Dendritic cell treated with granulocyte-macrophage colony-stimulating factor and Interleukin-4, amounts not matched to agents 40 ng/mL and 50 ng/mL, for 4 days (primary cell): ENCODE measurements around the gene ACSM2A.
"Not testable (repeated sequence)": the region's sequence is repeated elsewhere in the genome, so short reads cannot be mapped to it uniquely, and the experiment has no call there.

Experiments
- H3K27ac Mint-ChIP-seq: one replicate; pipeline ENCODE4 v1.8.0; 2022; ENCODE audit warnings: mild to moderate bottlenecking, mixed read lengths
- H3K27me3 Mint-ChIP-seq: one replicate; pipeline ENCODE4 v1.8.0; 2022; ENCODE audit warnings: mild to moderate bottlenecking, mixed read lengths
- H3K36me3 Mint-ChIP-seq: one replicate; pipeline ENCODE4 v1.8.0; 2022; ENCODE audit warnings: low read depth, mixed read lengths
- H3K4me1 Mint-ChIP-seq: one replicate; pipeline ENCODE4 v1.8.0; 2022; ENCODE audit warnings: low read depth, mixed read lengths
- H3K4me3 Mint-ChIP-seq: one replicate; pipeline ENCODE4 v1.8.0; 2022; ENCODE audit warnings: mild to moderate bottlenecking, moderate library complexity, mixed read lengths
- H3K9me3 Mint-ChIP-seq: one replicate; pipeline ENCODE4 v1.8.0; 2022; ENCODE audit warnings: mixed read lengths
- intact Hi-C: fragments of 100-400 bp; cut with micrococcal nuclease; formaldehyde crosslinking; loops from one replicate; pipeline ENCODE4 v1.15.0; 2022

ACSM2A gene

DNA sequence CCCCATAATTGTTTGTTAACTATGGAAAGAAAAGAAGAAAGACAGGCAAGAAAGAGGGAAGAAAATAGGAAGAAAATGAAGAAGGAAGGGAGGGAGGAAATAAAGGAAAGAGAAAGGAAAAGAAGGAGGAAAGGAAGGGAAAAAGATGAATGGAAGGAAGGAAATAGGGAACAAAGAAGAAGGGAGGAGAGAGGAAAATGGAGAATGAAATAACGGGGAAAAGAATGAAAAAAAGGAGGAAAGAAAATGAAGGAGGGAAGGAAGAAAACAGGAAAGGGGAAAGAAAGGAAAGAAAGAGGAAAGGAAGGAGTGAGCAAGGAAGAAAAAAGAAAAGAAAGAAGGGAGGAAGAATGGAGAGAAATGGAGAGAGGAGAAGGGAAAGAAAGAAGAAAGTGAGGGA lies 20.8 kb upstream of the ACSM2A start:
- H3K9me3 Mint-ChIP-seq, H3K27me3 Mint-ChIP-seq, intact Hi-C loops, H3K36me3 Mint-ChIP-seq, H3K4me3 Mint-ChIP-seq, H3K27ac Mint-ChIP-seq, H3K4me1 Mint-ChIP-seq: not testable (repeated sequence)

DNA sequence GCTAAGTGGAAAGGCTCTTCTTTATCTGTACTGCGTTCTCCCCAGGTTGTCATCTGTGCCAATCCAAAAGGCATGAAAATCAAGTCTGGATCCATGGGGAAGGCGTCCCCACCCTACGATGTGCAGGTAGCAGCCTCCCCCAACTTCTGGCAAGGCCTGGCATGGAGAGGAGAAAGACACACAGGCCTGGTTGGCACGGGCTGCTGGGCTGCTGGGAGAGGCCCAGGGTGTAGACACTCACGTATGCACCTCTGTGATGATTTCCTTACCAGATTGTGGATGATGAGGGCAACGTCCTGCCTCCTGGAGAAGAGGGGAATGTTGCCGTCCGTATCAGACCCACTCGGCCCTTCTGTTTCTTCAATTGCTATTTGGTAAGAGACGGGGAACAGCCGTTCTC lies 20.4 kb upstream of the ACSM2A start:
- Mint-ChIP-seq H3K4me1 (peaks cover 3% of the 10 kb centered on the region), H3K27me3 (peaks cover 9% of the 10 kb centered on the region), H3K9me3 (no peaks in the 10 kb centered on the region), H3K36me3 (no peaks in the 10 kb centered on the region), H3K27ac (no peak overlapping the region), H3K4me3 (no peak overlapping the region)
- intact Hi-C loops, result no loop called here

DNA sequence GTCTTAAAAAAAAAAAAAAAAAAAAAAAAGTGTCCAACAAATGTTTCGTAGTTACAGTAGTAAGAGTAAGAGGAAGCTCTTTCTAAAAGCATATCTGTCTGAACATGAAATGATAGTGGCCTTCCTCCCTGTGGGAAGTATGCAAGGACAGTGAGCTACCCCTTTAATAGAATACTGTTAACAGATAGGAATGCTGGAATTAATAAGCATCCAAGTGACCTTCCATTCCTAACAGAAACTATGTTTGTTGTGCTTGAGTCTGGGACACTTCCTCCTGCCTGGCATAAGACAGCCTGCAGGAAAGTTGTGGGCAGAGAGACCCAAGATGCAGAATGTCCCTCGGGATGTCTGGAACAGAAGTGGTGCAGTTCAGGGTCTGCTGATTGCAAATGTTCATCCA lies 12.4 kb upstream of the ACSM2A start:
- H3K4me3 Mint-ChIP-seq, intact Hi-C loops, H3K27me3 Mint-ChIP-seq, H3K27ac Mint-ChIP-seq, H3K36me3 Mint-ChIP-seq, H3K4me1 Mint-ChIP-seq, H3K9me3 Mint-ChIP-seq: not testable (repeated sequence)

DNA sequence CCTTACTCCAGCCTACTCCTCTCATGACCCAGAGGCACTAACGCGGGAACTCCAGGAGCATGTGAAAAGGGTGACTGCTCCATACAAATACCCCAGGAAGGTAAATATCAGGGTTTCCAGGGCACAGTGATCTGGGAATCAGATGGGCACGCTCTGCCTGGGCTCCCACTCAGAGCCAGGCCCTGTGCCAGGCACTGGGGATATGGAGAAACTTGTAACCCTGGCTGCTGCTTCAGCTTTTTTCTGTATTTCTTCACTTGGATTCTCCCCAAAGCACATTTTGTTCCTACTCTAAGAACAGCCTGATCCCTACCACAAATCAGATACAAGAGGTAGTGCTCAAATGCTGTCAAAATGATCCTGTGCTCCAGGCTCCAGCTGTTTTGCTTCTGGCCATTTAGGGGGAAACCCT lies 11.5 kb upstream of the ACSM2A start:
- H3K4me1 Mint-ChIP-seq, H3K36me3 Mint-ChIP-seq, intact Hi-C loops, H3K27me3 Mint-ChIP-seq, H3K9me3 Mint-ChIP-seq, H3K4me3 Mint-ChIP-seq, H3K27ac Mint-ChIP-seq: not testable (repeated sequence)

DNA sequence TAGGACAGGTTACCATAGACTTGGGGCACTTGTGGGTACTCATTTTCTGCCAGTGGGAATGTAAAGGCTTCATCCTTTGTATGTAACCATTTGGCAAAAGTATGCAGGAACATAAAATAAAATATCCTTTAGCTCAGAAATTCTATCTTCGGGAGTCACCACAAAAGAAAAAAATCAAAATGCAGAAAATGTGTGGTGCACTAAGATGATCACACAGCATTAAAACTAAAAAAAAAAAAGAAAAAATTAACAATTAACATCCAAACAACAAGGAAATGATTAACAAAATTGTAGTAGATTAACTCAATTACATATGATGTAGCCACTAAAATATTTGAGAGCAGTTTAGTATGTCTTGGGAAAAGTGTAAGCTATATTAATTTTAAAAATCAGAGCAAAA lies 10.6 kb upstream of the ACSM2A start:
- intact Hi-C loops, H3K27me3 Mint-ChIP-seq: not testable (repeated sequence)

GRCh38 chr16:20441191-20441590 lies 10.1 kb upstream of the ACSM2A start:
- Mint-ChIP-seq H3K4me1 (no peaks in the 10 kb centered on the region), H3K36me3 (no peaks in the 10 kb centered on the region), H3K4me3 (no peak overlapping the region), H3K27me3 (no peaks in the 10 kb centered on the region), H3K27ac (no peak overlapping the region), H3K9me3 (no peaks in the 10 kb centered on the region)
- intact Hi-C loops, result no loop called here

More for the DNA sequence above, 10.6 kb upstream of the ACSM2A start:
- not testable (repeated sequence) for H3K9me3 Mint-ChIP-seq, H3K4me1 Mint-ChIP-seq, H3K27ac Mint-ChIP-seq, H3K36me3 Mint-ChIP-seq, H3K4me3 Mint-ChIP-seq

DNA sequence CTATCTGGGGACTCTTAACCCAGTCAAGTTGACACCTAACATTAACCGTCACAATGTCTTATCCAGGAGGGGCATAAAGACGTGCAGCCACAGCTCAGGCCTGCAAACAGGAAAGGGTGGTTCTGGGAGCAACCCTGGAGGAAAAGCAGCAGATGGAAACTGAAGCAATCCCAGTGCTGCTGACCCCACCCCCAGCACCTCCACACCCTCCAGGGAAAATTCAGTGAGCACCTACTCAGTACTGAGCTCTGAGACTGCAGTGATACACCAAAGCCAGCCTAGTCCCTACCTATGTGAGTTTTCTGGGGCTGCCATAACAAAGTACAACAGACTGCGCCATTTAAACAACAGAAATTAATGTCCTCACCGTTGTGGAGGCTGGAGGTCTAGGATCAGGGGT lies 9.5 kb upstream of the ACSM2A start:
- H3K36me3 Mint-ChIP-seq, intact Hi-C loops, H3K27ac Mint-ChIP-seq, H3K4me1 Mint-ChIP-seq, H3K4me3 Mint-ChIP-seq, H3K9me3 Mint-ChIP-seq, H3K27me3 Mint-ChIP-seq: not testable (repeated sequence)

- intact Hi-C loops, H3K4me1 Mint-ChIP-seq, H3K36me3 Mint-ChIP-seq, H3K27ac Mint-ChIP-seq, H3K4me3 Mint-ChIP-seq, H3K27me3 Mint-ChIP-seq, H3K9me3 Mint-ChIP-seq: not testable (repeated sequence)
These were observed 4.5 kb upstream of the ACSM2A start for GRCh38 chr16:20446652-20447393.

DNA sequence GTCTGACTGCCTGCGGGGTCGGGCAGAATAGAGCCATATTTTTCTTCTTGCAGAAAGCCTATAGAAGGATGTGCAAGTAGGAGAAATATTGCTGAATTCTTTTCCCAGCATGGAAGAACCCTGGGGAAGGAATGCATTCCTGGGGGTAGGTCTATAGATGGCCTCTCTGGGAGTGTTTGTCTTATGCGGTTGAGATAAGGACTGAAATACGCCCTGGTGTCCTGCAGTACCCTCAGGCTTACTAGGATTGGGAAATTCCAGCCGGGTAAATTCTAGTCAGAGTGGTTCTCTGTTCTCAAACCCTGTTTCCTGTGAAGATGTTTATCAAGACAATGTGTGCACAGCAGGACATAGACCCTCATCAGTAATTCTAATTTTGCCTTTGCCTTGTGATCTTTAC lies 2.3 kb downstream of the ACSM2A start:
- intact Hi-C loops, H3K9me3 Mint-ChIP-seq, H3K36me3 Mint-ChIP-seq, H3K27ac Mint-ChIP-seq, H3K4me1 Mint-ChIP-seq, H3K27me3 Mint-ChIP-seq, H3K4me3 Mint-ChIP-seq: not testable (repeated sequence)

DNA sequence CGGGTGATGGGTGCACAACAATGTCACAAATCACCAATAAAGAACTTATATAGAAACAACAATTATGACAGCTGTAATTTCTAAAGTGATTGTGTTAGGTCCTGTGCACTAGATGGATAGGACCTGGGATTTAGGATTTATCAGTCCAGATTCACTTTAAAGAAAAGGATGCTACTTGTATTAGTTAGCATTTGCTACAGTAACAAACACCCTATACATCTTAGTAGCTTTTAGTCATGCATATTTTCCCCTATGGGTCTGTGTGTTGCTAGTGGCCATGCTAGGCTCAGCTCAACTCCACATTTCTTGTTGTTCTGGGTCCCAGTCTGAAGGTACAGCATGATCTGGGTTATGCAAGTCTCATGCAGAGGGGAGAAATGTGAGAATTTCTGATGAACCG lies 7.9 kb downstream of the ACSM2A start:
- H3K27ac Mint-ChIP-seq, H3K9me3 Mint-ChIP-seq, H3K27me3 Mint-ChIP-seq, H3K4me1 Mint-ChIP-seq, H3K36me3 Mint-ChIP-seq, H3K4me3 Mint-ChIP-seq, intact Hi-C loops: not testable (repeated sequence)

DNA sequence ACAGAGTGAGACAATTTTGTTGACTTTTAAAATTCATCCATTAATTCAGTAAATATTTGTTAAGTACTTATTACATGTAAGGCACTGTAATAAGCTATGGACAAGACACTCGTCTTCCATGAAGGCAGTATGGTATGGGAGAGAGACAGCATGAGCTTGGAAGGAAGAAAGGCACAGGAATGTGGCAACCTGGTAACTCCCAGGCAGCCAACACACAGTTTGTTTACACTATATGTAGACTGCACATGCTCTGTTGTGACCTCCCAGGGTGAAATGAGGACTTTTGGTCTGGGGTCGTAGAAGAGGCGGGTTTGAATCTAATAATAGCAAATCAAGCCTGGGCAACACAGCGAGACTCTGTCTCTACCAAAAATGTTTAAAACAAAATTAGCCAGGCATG lies 9.0 kb downstream of the ACSM2A start:
- H3K4me1 Mint-ChIP-seq, H3K27ac Mint-ChIP-seq, H3K27me3 Mint-ChIP-seq, H3K36me3 Mint-ChIP-seq, H3K4me3 Mint-ChIP-seq, intact Hi-C loops, H3K9me3 Mint-ChIP-seq: not testable (repeated sequence)

- H3K27me3 Mint-ChIP-seq, H3K4me1 Mint-ChIP-seq, H3K4me3 Mint-ChIP-seq, H3K27ac Mint-ChIP-seq, intact Hi-C loops, H3K36me3 Mint-ChIP-seq: not testable (repeated sequence)
- peaks cover 15% of the 10 kb centered on the region for H3K9me3 Mint-ChIP-seq
These were observed 17.6 kb downstream of the ACSM2A start for GRCh38 chr16:20468954-20469353.

- H3K27ac Mint-ChIP-seq, H3K4me3 Mint-ChIP-seq, intact Hi-C loops: not testable (repeated sequence)
These were observed 18.6 kb downstream of the ACSM2A start for GRCh38 chr16:20469930-20470329.

DNA sequence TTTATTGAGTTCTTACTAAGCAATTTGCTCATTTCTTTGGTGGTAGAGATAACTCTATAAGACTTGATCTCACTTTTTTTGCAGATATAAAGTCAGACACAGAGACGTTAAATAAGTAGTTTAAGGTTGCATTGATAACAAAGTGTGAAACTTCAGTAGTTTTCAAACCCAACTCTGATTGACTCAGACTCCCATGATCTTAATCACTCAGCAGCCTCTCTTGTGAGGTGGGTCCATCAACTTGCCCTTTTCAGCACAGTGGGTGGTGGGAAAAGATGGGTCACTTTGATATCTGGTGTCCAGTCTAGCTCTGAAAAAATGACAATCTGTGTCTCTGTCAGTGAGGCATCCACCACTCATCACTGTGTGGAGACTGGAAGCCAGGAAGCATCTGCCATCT lies 19.4 kb downstream of the ACSM2A start:
- H3K36me3 Mint-ChIP-seq, H3K27me3 Mint-ChIP-seq, intact Hi-C loops, H3K27ac Mint-ChIP-seq, H3K4me1 Mint-ChIP-seq, H3K4me3 Mint-ChIP-seq, H3K9me3 Mint-ChIP-seq: not testable (repeated sequence)

More at GRCh38 chr16:20469930-20470329, 18.6 kb downstream of the ACSM2A start:
- not testable (repeated sequence) for H3K27me3 Mint-ChIP-seq, H3K4me1 Mint-ChIP-seq, H3K9me3 Mint-ChIP-seq, H3K36me3 Mint-ChIP-seq

GRCh38 chr16:20477188-20477744 lies 25.9 kb downstream of the ACSM2A start:
- H3K9me3 Mint-ChIP-seq, H3K4me1 Mint-ChIP-seq, H3K4me3 Mint-ChIP-seq, H3K36me3 Mint-ChIP-seq, H3K27me3 Mint-ChIP-seq, H3K27ac Mint-ChIP-seq, intact Hi-C loops: not testable (repeated sequence)
